ENCODE measurements around the gene COL18A1.

The COL18A1 gene

DNA sequence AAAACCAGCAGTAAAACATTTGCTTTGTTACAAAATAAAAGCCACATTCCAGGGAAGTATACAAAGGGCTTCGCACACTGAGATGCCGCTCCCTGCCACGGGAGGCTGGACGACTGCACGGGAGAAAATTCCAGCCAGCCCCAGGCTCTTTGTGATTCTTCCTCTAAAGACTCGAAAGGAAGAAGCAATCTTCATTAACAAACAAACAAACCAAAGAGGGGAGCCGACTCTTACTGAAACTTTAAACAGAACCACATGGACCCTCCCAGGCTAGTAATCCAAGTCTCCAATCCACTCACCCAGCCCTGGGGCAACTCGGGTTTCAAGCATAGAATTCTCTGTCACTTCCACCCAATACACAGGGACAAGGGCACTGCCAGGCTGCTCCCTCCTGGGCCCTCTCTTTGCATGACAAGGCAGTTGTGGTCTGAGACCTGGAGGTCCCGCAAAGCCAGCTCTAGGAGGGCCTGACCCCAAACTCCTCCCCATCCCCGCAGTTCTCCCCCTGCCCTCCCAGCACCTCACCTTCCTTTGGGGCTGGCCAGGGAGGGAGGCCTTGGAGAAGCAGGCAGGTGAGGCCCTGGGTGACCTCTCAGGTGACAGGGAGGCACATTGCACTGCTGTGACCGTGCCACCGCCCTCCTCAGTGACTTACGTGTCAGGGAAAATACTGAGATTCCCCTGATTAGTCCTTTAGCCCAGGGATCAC, 26.6 kb upstream of the COL18A1 start:
- no peak for TF ChIP-seq EZH2 (IDR thresholded peaks at IDR 0.05; ENCODE audit: borderline replicate concordance, low read depth, low read length, severe bottlenecking)
- TF ChIP-seq, protein P1, sequence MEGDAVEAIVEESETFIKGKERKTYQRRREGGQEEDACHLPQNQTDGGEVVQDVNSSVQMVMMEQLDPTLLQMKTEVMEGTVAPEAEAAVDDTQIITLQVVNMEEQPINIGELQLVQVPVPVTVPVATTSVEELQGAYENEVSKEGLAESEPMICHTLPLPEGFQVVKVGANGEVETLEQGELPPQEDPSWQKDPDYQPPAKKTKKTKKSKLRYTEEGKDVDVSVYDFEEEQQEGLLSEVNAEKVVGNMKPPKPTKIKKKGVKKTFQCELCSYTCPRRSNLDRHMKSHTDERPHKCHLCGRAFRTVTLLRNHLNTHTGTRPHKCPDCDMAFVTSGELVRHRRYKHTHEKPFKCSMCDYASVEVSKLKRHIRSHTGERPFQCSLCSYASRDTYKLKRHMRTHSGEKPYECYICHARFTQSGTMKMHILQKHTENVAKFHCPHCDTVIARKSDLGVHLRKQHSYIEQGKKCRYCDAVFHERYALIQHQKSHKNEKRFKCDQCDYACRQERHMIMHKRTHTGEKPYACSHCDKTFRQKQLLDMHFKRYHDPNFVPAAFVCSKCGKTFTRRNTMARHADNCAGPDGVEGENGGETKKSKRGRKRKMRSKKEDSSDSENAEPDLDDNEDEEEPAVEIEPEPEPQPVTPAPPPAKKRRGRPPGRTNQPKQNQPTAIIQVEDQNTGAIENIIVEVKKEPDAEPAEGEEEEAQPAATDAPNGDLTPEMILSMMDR (IDR thresholded peaks at IDR 0.05; ENCODE audit: borderline replicate concordance, extremely low read depth, low read length, poor library complexity, severe bottlenecking), result no peak
- no peak overlapping the region for H2AFZ ChIP-seq (ENCODE audit: low read depth, low read length)
- H4K20me1 ChIP-seq (ENCODE audit: insufficient read depth, low read length), result 0 out of 2 replicates have a peak, but pooled peaks cover 5% of the 10 kb centered on the region
- no peaks in the 10 kb centered on the region for H3K4me1 ChIP-seq (ENCODE audit: insufficient read depth, low read length)
- H3K4me3 ChIP-seq (ENCODE audit: low read depth in 1 of 2, low read length in 2 of 2), result no peak overlapping the region
- ATAC-seq (ENCODE audit: insufficient read depth, low read depth) (no peak), DNase-seq (no peak)
- H3K36me3 ChIP-seq (ENCODE audit: insufficient read depth, low read length), result no peaks in the 10 kb centered on the region
- no peaks in the 10 kb centered on the region for H3K9me3 ChIP-seq (ENCODE audit: insufficient read depth, low read length, severe bottlenecking)
- H3K79me2 ChIP-seq (ENCODE audit: insufficient read depth, low read length), result no peaks in the 10 kb centered on the region
- no peak overlapping the region for H3K4me2 ChIP-seq (ENCODE audit: insufficient read depth, low read length)
- H3K9ac ChIP-seq (ENCODE audit: low read depth, low read length), result no peak overlapping the region
- no peak overlapping the region for H3K27ac ChIP-seq (ENCODE audit: low read length)
- peaks cover 16% of the 10 kb centered on the region for H3K27me3 ChIP-seq (ENCODE audit: insufficient read depth, low read length, poor library complexity)

DNA sequence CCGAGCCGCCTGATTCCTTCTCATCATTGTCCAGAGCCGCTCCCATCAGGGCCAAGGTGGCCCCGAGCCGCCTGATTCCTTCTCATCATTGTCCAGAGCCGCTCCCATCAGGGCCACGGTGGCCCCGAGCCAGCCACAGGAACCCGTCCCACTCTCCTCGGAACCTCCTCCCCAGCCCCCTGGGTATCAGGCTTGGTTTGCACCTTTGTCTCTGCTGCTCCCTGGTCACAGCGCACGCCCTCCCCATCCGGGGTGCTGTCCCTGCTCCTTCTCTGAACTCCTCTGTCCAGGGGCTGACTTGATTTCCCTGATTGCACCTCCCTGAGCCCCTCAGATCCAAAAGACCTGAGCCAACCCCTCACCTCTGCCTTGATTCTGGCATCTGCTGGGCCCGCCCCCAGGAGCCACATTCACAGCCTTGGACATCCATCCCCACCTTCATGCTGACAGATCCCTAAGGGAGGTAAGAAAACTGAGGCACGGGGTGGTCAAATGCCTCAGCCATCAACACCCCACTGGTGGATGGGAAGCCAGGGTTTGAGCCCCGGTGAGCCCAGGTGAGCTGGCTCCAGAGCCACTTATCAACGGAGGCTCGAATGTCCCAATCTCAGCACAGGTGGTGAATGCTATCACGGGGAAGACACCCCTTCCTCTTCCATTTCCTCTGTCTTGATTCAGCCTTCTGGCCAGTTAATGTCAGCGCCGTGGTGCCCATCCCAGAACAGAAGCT, 25.6 kb upstream of the COL18A1 start:
- H3K4me1 ChIP-seq (ENCODE audit: insufficient read depth, low read length), result no peaks in the 10 kb centered on the region
- no peak for DNase-seq
- ATAC-seq (ENCODE audit: insufficient read depth, low read depth), result no peak
- no peak overlapping the region for H3K9ac ChIP-seq (ENCODE audit: low read depth, low read length)
- H3K4me3 ChIP-seq (ENCODE audit: low read depth in 1 of 2, low read length in 2 of 2), result no peak overlapping the region
- no peaks in the 10 kb centered on the region for H3K36me3 ChIP-seq (ENCODE audit: insufficient read depth, low read length)
- no peaks in the 10 kb centered on the region for H3K79me2 ChIP-seq (ENCODE audit: insufficient read depth, low read length)
- H4K20me1 ChIP-seq (ENCODE audit: insufficient read depth, low read length), result 0 out of 2 replicates have a peak, but pooled peaks cover 5% of the 10 kb centered on the region
- H3K4me2 ChIP-seq (ENCODE audit: insufficient read depth, low read length), result no peak overlapping the region
- H3K9me3 ChIP-seq (ENCODE audit: insufficient read depth, low read length, severe bottlenecking), result no peaks in the 10 kb centered on the region
- TF ChIP-seq, protein P1 (IDR thresholded peaks at IDR 0.05; ENCODE audit: borderline replicate concordance, extremely low read depth, low read length, poor library complexity, severe bottlenecking), result no peak
- TF ChIP-seq EZH2 (IDR thresholded peaks at IDR 0.05; ENCODE audit: borderline replicate concordance, low read depth, low read length, severe bottlenecking), result no peak
- no peak overlapping the region for H2AFZ ChIP-seq (ENCODE audit: low read depth, low read length)
- peaks cover 16% of the 10 kb centered on the region for H3K27me3 ChIP-seq (ENCODE audit: insufficient read depth, low read length, poor library complexity)
- H3K27ac ChIP-seq (ENCODE audit: low read length), result no peak overlapping the region

DNA sequence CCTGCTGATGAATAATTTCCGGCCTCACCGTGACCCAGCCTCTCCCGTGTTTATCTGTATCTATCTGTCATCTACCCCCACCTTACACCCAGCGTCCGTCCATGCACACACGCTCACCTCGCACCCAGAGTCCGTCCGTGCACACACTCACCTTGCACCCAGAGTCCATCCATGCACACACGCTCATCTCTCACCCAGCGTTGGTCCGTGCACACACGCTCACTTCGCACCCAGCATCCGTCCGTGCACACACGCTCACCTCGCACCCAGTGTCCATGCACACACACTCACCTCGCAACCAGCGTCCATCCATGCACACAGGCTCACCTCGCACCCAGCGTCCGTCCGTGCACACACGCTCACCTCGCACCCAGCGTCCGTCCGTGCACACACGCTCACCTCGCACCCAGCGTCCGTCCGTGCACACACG, 25.0 kb upstream of the COL18A1 start:
- Histone ChIP-seq H3K79me2 (ENCODE audit: insufficient read depth, low read length) (no peaks in the 10 kb centered on the region), H3K27ac (ENCODE audit: low read length) (no peak overlapping the region), H3K9ac (ENCODE audit: low read depth, low read length) (no peak overlapping the region), H4K20me1 (ENCODE audit: insufficient read depth, low read length) (0 out of 2 replicates have a peak, but pooled peaks cover 5% of the 10 kb centered on the region), H3K4me1 (ENCODE audit: insufficient read depth, low read length) (no peaks in the 10 kb centered on the region), H3K9me3 (ENCODE audit: insufficient read depth, low read length, severe bottlenecking) (no peaks in the 10 kb centered on the region), H3K27me3 (ENCODE audit: insufficient read depth, low read length, poor library complexity) (peaks cover 16% of the 10 kb centered on the region), H3K4me2 (ENCODE audit: insufficient read depth, low read length) (no peak overlapping the region), H2AFZ (ENCODE audit: low read depth, low read length) (no peak overlapping the region), H3K36me3 (ENCODE audit: insufficient read depth, low read length) (no peaks in the 10 kb centered on the region), H3K4me3 (ENCODE audit: low read depth in 1 of 2, low read length in 2 of 2) (no peak overlapping the region)
- no peak for DNase-seq
- ATAC-seq (ENCODE audit: insufficient read depth, low read depth), result no peak
- no peak for TF ChIP-seq EZH2 (IDR thresholded peaks at IDR 0.05; ENCODE audit: borderline replicate concordance, low read depth, low read length, severe bottlenecking)
- TF ChIP-seq, protein P1 (IDR thresholded peaks at IDR 0.05; ENCODE audit: borderline replicate concordance, extremely low read depth, low read length, poor library complexity, severe bottlenecking), result no peak
